ENCODE results near the gene ABLIM2. TPM values are rescaled to one million over a fixed set of nuclear protein-coding genes. Genes with fewer than 3 reads are reported as not detected.

ABLIM2 gene
- polyA plus RNA-seq, 3 donors: 0.21 TPM; not detected in 2

DNA sequence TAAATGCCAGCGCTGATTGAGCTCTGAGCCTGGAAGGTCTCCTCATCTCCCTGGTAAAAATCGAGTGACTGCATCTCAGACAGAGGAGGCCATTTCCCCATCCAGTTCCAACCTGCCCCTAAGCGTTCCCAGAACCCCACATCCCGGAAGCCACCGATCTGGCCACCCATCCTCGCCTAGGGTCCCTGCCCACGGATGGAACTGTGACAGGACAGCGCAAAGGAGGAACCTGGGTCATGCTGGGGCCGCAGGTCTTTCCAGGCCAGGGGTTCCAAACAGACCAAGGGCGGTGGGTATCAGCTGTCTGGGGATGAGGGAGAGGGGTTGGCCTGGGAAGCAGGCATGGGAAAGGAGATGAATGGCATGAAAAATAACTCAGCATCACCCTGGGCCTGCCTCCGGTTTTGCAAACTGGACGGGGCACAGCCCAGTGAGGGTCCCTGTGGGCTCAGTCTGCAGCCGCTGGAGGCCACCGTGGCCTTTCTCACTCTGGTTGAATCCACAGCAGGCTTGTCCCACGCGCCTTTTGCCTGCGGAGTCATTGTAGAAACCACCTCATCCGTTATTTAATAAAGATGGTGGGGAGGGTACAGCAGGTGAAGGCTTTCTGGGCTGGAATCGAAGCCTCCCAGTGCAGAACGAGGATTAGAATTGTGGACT, 49.1 kb downstream of the ABLIM2 start:
- no peaks in the 10 kb centered on the region for H3K9me3 ChIP-seq (replicated peaks in 1 of 2; ENCODE audit: control insufficient read depth in 1 of 2, insufficient read depth in 1 of 2, low read length in 2 of 2)
- no peaks in the 10 kb centered on the region for H3K36me3 ChIP-seq (replicated peaks in 1 of 2; ENCODE audit: control insufficient read depth in 1 of 2, insufficient read depth in 2 of 2, low read length in 2 of 2)
- no peaks in the 10 kb centered on the region for H4K20me1 ChIP-seq (ENCODE audit: insufficient read depth, low read length)
- TF ChIP-seq, protein P1, sequence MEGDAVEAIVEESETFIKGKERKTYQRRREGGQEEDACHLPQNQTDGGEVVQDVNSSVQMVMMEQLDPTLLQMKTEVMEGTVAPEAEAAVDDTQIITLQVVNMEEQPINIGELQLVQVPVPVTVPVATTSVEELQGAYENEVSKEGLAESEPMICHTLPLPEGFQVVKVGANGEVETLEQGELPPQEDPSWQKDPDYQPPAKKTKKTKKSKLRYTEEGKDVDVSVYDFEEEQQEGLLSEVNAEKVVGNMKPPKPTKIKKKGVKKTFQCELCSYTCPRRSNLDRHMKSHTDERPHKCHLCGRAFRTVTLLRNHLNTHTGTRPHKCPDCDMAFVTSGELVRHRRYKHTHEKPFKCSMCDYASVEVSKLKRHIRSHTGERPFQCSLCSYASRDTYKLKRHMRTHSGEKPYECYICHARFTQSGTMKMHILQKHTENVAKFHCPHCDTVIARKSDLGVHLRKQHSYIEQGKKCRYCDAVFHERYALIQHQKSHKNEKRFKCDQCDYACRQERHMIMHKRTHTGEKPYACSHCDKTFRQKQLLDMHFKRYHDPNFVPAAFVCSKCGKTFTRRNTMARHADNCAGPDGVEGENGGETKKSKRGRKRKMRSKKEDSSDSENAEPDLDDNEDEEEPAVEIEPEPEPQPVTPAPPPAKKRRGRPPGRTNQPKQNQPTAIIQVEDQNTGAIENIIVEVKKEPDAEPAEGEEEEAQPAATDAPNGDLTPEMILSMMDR (IDR thresholded peaks at IDR 0.05): no peak
- intact Hi-C loops (cut with micrococcal nuclease): no loop called here
- 92% methylated on average over 13 of the region's 20 CpGs for WGBS (ENCODE audit: insufficient coverage)
- no peak overlapping the region for H3K4me3 ChIP-seq (replicated peaks in 1 of 3; ENCODE audit: low read depth in 2 of 3, low read length in 3 of 3)
- Mint-ChIP-seq H3K4me3 (no peak overlapping the region), H3K27me3 (ENCODE audit: low read depth in 3 of 3) (peaks cover 2 to 19% (median 18%) of the 10 kb centered on the region in 3 donors), H3K4me1 (no peaks in the 10 kb centered on the region), H3K27ac (no peak overlapping the region), H3K9me3 (peaks cover 0 to 4% (median 0%) of the 10 kb centered on the region in 7 donors), H3K36me3 (no peaks in the 10 kb centered on the region)
- H3K9ac ChIP-seq (ENCODE audit: insufficient read depth, low read length, poor library complexity, severe bottlenecking): no peak overlapping the region
- no peaks in the 10 kb centered on the region for H3K4me1 ChIP-seq (ENCODE audit: control insufficient read depth in 1 of 2, insufficient read depth in 2 of 2, low read length in 2 of 2)
- H3K79me2 ChIP-seq (ENCODE audit: insufficient read depth, low read length): no peaks in the 10 kb centered on the region
- H3K4me2 ChIP-seq (replicated peaks; ENCODE audit: extremely low read depth, low read length, poor library complexity, severe bottlenecking): no peak overlapping the region
- no peak overlapping the region for H2AFZ ChIP-seq (ENCODE audit: insufficient read depth, low read depth, low read length, poor library complexity, severe bottlenecking)
- no peak overlapping the region for H3K27ac ChIP-seq (ENCODE audit: low read depth in 1 of 2, low read length in 2 of 2)
- H3K27me3 ChIP-seq (ENCODE audit: control insufficient read depth in 2 of 2, insufficient read depth in 2 of 2, low read length in 2 of 2): peaks cover 0 to 5% of the 10 kb centered on the region in 2 donors
- DNase-seq: no peak

DNA sequence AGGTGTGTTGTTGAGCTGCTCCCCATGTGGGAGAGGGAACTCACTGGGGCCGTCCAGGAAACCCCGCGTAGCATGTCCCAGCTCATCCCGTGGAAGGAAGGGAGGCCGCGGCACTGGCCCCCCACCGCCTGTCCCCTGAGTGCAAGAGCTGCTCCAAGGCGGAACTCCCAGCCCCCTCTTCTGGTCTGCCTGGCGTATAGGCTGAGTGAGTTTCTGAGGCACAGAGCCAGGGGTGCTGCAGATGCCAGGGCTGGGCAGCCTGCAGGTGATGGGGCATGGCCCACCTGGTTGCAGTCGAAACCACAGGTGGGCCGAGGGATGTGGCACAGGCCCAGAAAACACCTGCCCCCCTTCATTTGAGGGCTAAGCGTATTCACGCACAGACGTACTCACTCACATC, 49.6 kb downstream of the ABLIM2 start:
- no peak overlapping the region for H3K4me3 ChIP-seq (replicated peaks in 1 of 3; ENCODE audit: low read depth in 2 of 3, low read length in 3 of 3)
- TF ChIP-seq, protein P1 (IDR thresholded peaks at IDR 0.05): no peak
- H3K27me3 ChIP-seq (ENCODE audit: control insufficient read depth in 2 of 2, insufficient read depth in 2 of 2, low read length in 2 of 2): peaks cover 0 to 5% of the 10 kb centered on the region in 2 donors
- no peak overlapping the region for H3K4me3 Mint-ChIP-seq
- H3K79me2 ChIP-seq (ENCODE audit: insufficient read depth, low read length): no peaks in the 10 kb centered on the region
- no peak overlapping the region for H3K27ac ChIP-seq (ENCODE audit: low read depth in 1 of 2, low read length in 2 of 2)
- no peak overlapping the region for H2AFZ ChIP-seq (ENCODE audit: insufficient read depth, low read depth, low read length, poor library complexity, severe bottlenecking)
- no peak overlapping the region for H3K4me2 ChIP-seq (replicated peaks; ENCODE audit: extremely low read depth, low read length, poor library complexity, severe bottlenecking)
- H3K36me3 ChIP-seq (replicated peaks in 1 of 2; ENCODE audit: control insufficient read depth in 1 of 2, insufficient read depth in 2 of 2, low read length in 2 of 2): no peaks in the 10 kb centered on the region
- H3K4me1 Mint-ChIP-seq: no peaks in the 10 kb centered on the region
- peaks cover 0 to 4% (median 0%) of the 10 kb centered on the region in 7 donors for H3K9me3 Mint-ChIP-seq
- no peaks in the 10 kb centered on the region for H3K36me3 Mint-ChIP-seq
- peaks cover 2 to 20% (median 19%) of the 10 kb centered on the region in 3 donors for H3K27me3 Mint-ChIP-seq (ENCODE audit: low read depth in 3 of 3)
- no peak overlapping the region for H3K9ac ChIP-seq (ENCODE audit: insufficient read depth, low read length, poor library complexity, severe bottlenecking)
- H3K4me1 ChIP-seq (ENCODE audit: control insufficient read depth in 1 of 2, insufficient read depth in 2 of 2, low read length in 2 of 2): no peaks in the 10 kb centered on the region
- no peaks in the 10 kb centered on the region for H4K20me1 ChIP-seq (ENCODE audit: insufficient read depth, low read length)
- no peak overlapping the region for H3K27ac Mint-ChIP-seq
- intact Hi-C loops (cut with micrococcal nuclease): no loop called here
- DNase-seq: no peak
- no peaks in the 10 kb centered on the region for H3K9me3 ChIP-seq (replicated peaks in 1 of 2; ENCODE audit: control insufficient read depth in 1 of 2, insufficient read depth in 1 of 2, low read length in 2 of 2)
- WGBS (ENCODE audit: insufficient coverage): 86% methylated on average over 10 of the region's 14 CpGs
